Measurements from ENCODE around the gene DNAJC13. TPM values are rescaled to one million over a fixed set of nuclear protein-coding genes. Genes with fewer than 3 reads are reported as not detected.

The DNAJC13 gene
- polyA plus RNA-seq, 3 donors, result 18.7 to 32.3 (median 20.8) TPM

- TF ChIP-seq CTCF (IDR thresholded peaks at IDR 0.05), result no peak
- no peaks in the 10 kb centered on the region for H3K27me3 ChIP-seq (ENCODE audit: control insufficient read depth in 2 of 2, insufficient read depth in 2 of 2, low read length in 2 of 2)
- Mint-ChIP-seq H3K4me3 (no peak overlapping the region), H3K36me3 (peaks cover 78 to 86% of the 10 kb centered on the region in 2 donors), H3K9me3 (no peaks in the 10 kb centered on the region), H3K27me3 (ENCODE audit: low read depth in 3 of 3) (no peaks in the 10 kb centered on the region), H3K4me1 (no peaks in the 10 kb centered on the region), H3K27ac (no peak overlapping the region)
- no peak overlapping the region for H2AFZ ChIP-seq (ENCODE audit: insufficient read depth, low read depth, low read length, poor library complexity, severe bottlenecking)
- no peaks in the 10 kb centered on the region for H3K79me2 ChIP-seq (ENCODE audit: insufficient read depth, low read length)
- peaks cover 8% of the 10 kb centered on the region for H4K20me1 ChIP-seq (ENCODE audit: insufficient read depth, low read length)
- H3K4me2 ChIP-seq (replicated peaks; ENCODE audit: extremely low read depth, low read length, poor library complexity, severe bottlenecking), result no peak overlapping the region
- H3K9ac ChIP-seq (ENCODE audit: insufficient read depth, low read length, poor library complexity, severe bottlenecking), result no peak overlapping the region
- no peak for DNase-seq
- 100% methylated on average over 1 of the region's 3 CpGs for WGBS (ENCODE audit: insufficient coverage)
- no peak overlapping the region for H3K4me3 ChIP-seq (replicated peaks in 1 of 3; ENCODE audit: low read depth in 2 of 3, low read length in 3 of 3)
- H3K27ac ChIP-seq (ENCODE audit: low read depth in 1 of 2, low read length in 2 of 2), result no peak overlapping the region
- H3K9me3 ChIP-seq (replicated peaks in 1 of 2; ENCODE audit: control insufficient read depth in 1 of 2, insufficient read depth in 1 of 2, low read length in 2 of 2), result no peaks in the 10 kb centered on the region
- no peaks in the 10 kb centered on the region for H3K4me1 ChIP-seq (ENCODE audit: control insufficient read depth in 1 of 2, insufficient read depth in 2 of 2, low read length in 2 of 2)
- intact Hi-C loops (cut with micrococcal nuclease), result no loop called here
- H3K36me3 ChIP-seq (replicated peaks in 1 of 2; ENCODE audit: control insufficient read depth in 1 of 2, insufficient read depth in 2 of 2, low read length in 2 of 2), result peaks cover 96 to 99% of the 10 kb centered on the region in 2 donors
These were observed 81.8 kb downstream of the DNAJC13 start for GRCh38 chr3:132499071-132499470.

DNA sequence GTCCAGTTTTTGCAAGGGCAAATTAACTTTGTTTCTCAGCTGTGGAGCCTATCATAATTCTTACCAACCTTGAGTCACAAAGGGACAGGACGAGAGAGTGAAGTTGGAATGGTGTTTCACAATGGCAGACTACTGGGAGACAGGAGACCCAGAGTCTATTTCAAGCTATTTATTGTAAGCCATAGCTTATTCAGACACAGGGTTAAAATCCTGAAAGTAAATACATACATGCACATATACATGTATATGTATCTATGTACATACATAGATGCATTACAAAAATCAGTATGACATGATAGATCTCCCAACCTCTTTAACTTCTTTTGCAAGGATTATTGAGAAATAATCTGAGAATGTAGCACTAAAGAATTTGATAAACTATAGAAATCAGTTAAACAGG lies 86.3 kb downstream of the DNAJC13 start:
- intact Hi-C loops (cut with micrococcal nuclease), result loop anchor here in 1 of 2 donors (10.0 kb wide), 1 partner anchor 149 kb away; no protein-coding TSS in a partner anchor
- no peaks in the 10 kb centered on the region for H3K27me3 Mint-ChIP-seq (ENCODE audit: low read depth in 3 of 3)
- peaks cover 97 to 100% of the 10 kb centered on the region in 2 donors for H3K36me3 ChIP-seq (replicated peaks in 1 of 2; ENCODE audit: control insufficient read depth in 1 of 2, insufficient read depth in 2 of 2, low read length in 2 of 2)
- H3K27ac ChIP-seq (ENCODE audit: low read depth in 1 of 2, low read length in 2 of 2), result no peak overlapping the region
- no peaks in the 10 kb centered on the region for H3K4me1 ChIP-seq (ENCODE audit: control insufficient read depth in 1 of 2, insufficient read depth in 2 of 2, low read length in 2 of 2)
- H3K27me3 ChIP-seq (ENCODE audit: control insufficient read depth in 2 of 2, insufficient read depth in 2 of 2, low read length in 2 of 2), result no peaks in the 10 kb centered on the region
- peaks cover 82 to 87% of the 10 kb centered on the region in 2 donors for H3K36me3 Mint-ChIP-seq
- H3K9me3 Mint-ChIP-seq, result no peaks in the 10 kb centered on the region
- peaks cover 4% of the 10 kb centered on the region for H4K20me1 ChIP-seq (ENCODE audit: insufficient read depth, low read length)
- TF ChIP-seq CTCF (IDR thresholded peaks at IDR 0.05), result no peak
- no peak overlapping the region for H2AFZ ChIP-seq (ENCODE audit: insufficient read depth, low read depth, low read length, poor library complexity, severe bottlenecking)
- no peaks in the 10 kb centered on the region for H3K79me2 ChIP-seq (ENCODE audit: insufficient read depth, low read length)
- H3K9ac ChIP-seq (ENCODE audit: insufficient read depth, low read length, poor library complexity, severe bottlenecking), result no peak overlapping the region
- no peaks in the 10 kb centered on the region for H3K4me1 Mint-ChIP-seq
- H3K9me3 ChIP-seq (replicated peaks in 1 of 2; ENCODE audit: control insufficient read depth in 1 of 2, insufficient read depth in 1 of 2, low read length in 2 of 2), result no peaks in the 10 kb centered on the region
- no peak for DNase-seq
- H3K4me2 ChIP-seq (replicated peaks; ENCODE audit: extremely low read depth, low read length, poor library complexity, severe bottlenecking), result no peak overlapping the region
- H3K4me3 Mint-ChIP-seq, result no peak overlapping the region
- no CpG with 5 or more reads among the region's 1 CpG for WGBS (ENCODE audit: insufficient coverage)
- no peak overlapping the region for H3K27ac Mint-ChIP-seq
- H3K4me3 ChIP-seq (replicated peaks in 1 of 3; ENCODE audit: low read depth in 2 of 3, low read length in 3 of 3), result no peak overlapping the region
